LNCAP (cell line): ENCODE data around the gene TMEM59.

Source experiments
- TF ChIP-seq, protein P1 (sequence below): fragments of 450-650 bp; IDR thresholded peaks from 2 replicates; pipeline ENCODE4 v1.5.1; 2017; ENCODE audit warnings: mild to moderate bottlenecking

TMEM59 gene, protein sequence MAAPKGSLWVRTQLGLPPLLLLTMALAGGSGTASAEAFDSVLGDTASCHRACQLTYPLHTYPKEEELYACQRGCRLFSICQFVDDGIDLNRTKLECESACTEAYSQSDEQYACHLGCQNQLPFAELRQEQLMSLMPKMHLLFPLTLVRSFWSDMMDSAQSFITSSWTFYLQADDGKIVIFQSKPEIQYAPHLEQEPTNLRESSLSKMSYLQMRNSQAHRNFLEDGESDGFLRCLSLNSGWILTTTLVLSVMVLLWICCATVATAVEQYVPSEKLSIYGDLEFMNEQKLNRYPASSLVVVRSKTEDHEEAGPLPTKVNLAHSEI

GRCh38 chr1:54052934-54053744 lies at the start of gene TMEM59, which contains the start of gene TCEANC2:
Gene TMEM59, minus strand, starts transcription at chr1:54053204. Its CDS starts 16 bp downstream, at chr1:54053188.
Gene TCEANC2, plus strand, starts transcription at chr1:54053608. Its CDS starts 815 bp downstream, at chr1:54054423.
- TF ChIP-seq, protein P1, sequence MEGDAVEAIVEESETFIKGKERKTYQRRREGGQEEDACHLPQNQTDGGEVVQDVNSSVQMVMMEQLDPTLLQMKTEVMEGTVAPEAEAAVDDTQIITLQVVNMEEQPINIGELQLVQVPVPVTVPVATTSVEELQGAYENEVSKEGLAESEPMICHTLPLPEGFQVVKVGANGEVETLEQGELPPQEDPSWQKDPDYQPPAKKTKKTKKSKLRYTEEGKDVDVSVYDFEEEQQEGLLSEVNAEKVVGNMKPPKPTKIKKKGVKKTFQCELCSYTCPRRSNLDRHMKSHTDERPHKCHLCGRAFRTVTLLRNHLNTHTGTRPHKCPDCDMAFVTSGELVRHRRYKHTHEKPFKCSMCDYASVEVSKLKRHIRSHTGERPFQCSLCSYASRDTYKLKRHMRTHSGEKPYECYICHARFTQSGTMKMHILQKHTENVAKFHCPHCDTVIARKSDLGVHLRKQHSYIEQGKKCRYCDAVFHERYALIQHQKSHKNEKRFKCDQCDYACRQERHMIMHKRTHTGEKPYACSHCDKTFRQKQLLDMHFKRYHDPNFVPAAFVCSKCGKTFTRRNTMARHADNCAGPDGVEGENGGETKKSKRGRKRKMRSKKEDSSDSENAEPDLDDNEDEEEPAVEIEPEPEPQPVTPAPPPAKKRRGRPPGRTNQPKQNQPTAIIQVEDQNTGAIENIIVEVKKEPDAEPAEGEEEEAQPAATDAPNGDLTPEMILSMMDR: no peak

DNA sequence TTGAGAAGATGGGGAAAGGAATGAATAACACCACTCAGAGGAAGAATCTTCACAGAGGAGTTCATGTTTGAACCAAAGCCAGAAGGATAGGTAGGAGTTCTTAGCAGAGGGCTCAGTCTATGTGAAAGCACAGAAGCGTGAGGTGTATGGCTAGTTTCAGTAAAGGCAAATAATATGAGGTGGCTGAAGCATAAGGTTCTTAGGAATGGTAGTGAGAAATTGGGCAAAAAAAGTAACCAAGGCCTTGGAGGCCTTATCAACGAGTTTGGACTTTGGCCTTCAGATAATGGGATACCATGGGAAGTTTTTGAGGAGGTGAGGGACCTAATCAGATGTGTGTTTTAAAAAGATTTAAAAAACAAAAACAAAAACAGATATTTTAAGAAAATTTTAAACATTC lies 47.5 kb upstream of the TMEM59 start:
- TF ChIP-seq, protein P1: no peak

DNA sequence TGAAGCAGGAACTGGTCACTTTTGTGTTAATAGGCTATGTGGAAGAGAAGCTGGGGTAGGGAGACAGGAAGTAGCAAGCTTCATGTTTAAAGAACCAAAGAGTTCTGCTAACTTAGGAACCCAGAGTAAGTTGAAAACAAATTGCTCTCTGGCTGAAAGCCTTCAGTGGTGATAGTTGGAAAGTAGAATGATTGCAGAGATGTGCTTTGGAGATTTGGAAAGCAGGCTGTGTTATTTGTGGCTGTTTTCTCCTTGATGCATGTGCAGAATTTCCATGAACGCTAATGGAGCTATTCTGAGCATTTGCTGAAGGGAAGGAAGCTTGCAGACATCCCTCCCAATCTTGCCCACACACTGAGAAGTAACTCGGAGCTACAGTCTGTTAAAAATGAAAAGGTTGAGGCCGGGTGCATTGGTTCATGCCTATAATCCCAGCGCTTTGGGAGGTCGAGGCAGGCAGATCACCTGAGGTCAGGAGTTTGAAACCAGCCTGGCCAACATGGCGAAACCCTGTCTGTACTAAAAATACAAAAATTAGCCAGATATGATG lies 46.1 kb upstream of the TMEM59 start:
- TF ChIP-seq, protein P1: no peak

GRCh38 chr1:54096877-54097240 lies 43.9 kb upstream of the TMEM59 start:
- TF ChIP-seq, protein P1: no peak

GRCh38 chr1:54096227-54096876 lies 43.3 kb upstream of the TMEM59 start:
- TF ChIP-seq, protein P1: no peak

- TF ChIP-seq, protein P1: no peak
These were observed 42.7 kb upstream of the TMEM59 start for GRCh38 chr1:54095546-54096226.
